Fibroblast of pulmonary artery (primary cell): Measurements from ENCODE around the gene ADAMTSL2.

Source experiments
- DNase-seq: peaks from one replicate; pipeline ENCODE4 v3.0.0-alpha.2; 2010; ENCODE audit warnings: low read depth
- H3K4me3 ChIP-seq: replicated peaks from 2 replicates; pipeline ENCODE4 v1.5.1; 2011; ENCODE audit warnings: low read depth, mild to moderate bottlenecking, control low read depth, low read length, moderate library complexity
- TF ChIP-seq, protein P1 (sequence below): IDR thresholded peaks from 2 replicates; pipeline ENCODE4 v1.5.1; 2011; ENCODE audit warnings: mild to moderate bottlenecking, control low read depth, low read length, inconsistent platforms; ENCODE audit errors: missing control alignments

Gene ADAMTSL2

GRCh38 chr9:133604856-133605255, 70.4 kb downstream of the ADAMTSL2 start:
- TF ChIP-seq, protein P1, sequence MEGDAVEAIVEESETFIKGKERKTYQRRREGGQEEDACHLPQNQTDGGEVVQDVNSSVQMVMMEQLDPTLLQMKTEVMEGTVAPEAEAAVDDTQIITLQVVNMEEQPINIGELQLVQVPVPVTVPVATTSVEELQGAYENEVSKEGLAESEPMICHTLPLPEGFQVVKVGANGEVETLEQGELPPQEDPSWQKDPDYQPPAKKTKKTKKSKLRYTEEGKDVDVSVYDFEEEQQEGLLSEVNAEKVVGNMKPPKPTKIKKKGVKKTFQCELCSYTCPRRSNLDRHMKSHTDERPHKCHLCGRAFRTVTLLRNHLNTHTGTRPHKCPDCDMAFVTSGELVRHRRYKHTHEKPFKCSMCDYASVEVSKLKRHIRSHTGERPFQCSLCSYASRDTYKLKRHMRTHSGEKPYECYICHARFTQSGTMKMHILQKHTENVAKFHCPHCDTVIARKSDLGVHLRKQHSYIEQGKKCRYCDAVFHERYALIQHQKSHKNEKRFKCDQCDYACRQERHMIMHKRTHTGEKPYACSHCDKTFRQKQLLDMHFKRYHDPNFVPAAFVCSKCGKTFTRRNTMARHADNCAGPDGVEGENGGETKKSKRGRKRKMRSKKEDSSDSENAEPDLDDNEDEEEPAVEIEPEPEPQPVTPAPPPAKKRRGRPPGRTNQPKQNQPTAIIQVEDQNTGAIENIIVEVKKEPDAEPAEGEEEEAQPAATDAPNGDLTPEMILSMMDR: no peak
- DNase-seq: no peak
- no peak overlapping the region for H3K4me3 ChIP-seq

- TF ChIP-seq, protein P1: no peak
- no peak for DNase-seq
- H3K4me3 ChIP-seq: no peak overlapping the region
Observed at GRCh38 chr9:133605446-133605845, 70.9 kb downstream of the ADAMTSL2 start.

- no peak for DNase-seq
- H3K4me3 ChIP-seq: no peak overlapping the region
- TF ChIP-seq, protein P1: no peak
Observed at GRCh38 chr9:133605856-133606707, 71.6 kb downstream of the ADAMTSL2 start.

- no peak for DNase-seq
- H3K4me3 ChIP-seq: no peak overlapping the region
Observed at GRCh38 chr9:133606708-133607025, 72.2 kb downstream of the ADAMTSL2 start.

GRCh38 chr9:133607381-133607780, 72.9 kb downstream of the ADAMTSL2 start:
- TF ChIP-seq, protein P1: no peak
- H3K4me3 ChIP-seq: no peak overlapping the region
- DNase-seq: no peak

More at GRCh38 chr9:133606708-133607025, 72.2 kb downstream of the ADAMTSL2 start:
- TF ChIP-seq, protein P1: no peak

GRCh38 chr9:133607976-133608375, 73.5 kb downstream of the ADAMTSL2 start:
- no peak overlapping the region for H3K4me3 ChIP-seq
- TF ChIP-seq, protein P1: no peak
- no peak for DNase-seq

DNA sequence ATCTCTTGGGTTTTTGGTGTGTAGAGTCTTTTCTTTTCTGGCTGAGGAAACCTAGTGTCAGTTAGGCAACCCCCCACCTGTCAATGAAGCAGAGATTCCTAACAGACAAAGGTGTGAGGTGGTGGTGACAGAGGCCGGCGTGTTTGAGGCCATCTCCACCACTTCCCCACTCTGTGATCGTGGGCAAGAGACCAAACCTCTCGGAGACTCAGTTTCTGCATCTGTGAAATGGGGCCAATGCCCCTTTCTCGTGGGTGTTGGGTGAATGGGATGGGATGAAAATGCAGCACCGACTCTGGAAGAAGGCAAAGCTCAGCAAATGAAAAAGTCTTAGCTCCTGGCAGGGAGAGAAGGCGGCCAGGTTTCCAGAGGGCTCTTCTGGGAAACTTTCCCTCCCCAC, 73.9 kb downstream of the ADAMTSL2 start:
- TF ChIP-seq, protein P1: no peak
- H3K4me3 ChIP-seq: no peak overlapping the region
- DNase-seq: no peak
